GM19035 (cell line): ENCODE measurements around the gene NAA15.
"Not testable (repeated sequence)": the region's sequence is repeated elsewhere in the genome, so short reads cannot be mapped to it uniquely, and the experiment has no call there.

Source experiments
- ATAC-seq: cut with Tn5 transposase; IDR thresholded peaks from one replicate; pipeline ENCODE4 v1.9.1; 2021; ENCODE audit not compliant: unreplicated experiment

The NAA15 gene

DNA sequence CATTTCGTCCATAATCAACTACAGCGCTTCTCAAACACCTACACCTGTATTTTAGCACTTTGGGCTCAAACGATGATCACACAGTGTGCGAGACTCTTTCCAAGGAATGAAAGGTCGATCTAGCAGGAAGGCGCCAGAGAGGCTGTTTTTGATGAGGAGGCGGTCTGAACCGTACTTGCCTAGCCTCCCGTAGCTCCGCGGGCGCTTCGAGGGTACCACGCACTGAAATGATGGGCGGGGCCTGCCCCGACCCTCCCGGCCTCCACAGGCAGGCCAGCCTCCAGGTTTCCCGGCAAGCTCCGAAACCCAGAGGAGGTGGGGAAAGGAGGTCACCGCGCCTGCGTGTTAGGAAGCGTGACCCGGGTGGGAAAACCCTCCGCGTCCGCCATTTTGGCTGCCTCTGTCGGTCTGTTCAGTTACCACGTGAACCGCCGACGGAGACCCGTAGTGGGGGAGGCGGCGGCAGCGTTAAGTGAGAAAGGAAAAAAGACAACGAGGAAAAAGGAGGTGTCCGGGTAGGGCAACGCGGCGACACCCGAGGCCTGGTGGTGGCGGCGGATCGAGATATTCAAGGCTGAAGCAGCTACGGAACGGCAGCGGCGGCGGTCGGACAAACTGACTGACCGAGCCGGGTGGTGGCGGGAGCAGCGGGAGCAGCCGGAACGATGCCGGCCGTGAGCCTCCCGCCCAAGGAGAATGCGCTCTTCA is at the start of gene NAA15:
Gene NAA15 (plus strand): TSS at position 393 of the 708 bp plus-strand sequence. CDS start 273 bp downstream, at position 666.
- ATAC-seq: peak; percentile 86

GRCh38 chr4:139253046-139253445 is 48.3 kb upstream of the NAA15 start:
- ATAC-seq: no peak

DNA sequence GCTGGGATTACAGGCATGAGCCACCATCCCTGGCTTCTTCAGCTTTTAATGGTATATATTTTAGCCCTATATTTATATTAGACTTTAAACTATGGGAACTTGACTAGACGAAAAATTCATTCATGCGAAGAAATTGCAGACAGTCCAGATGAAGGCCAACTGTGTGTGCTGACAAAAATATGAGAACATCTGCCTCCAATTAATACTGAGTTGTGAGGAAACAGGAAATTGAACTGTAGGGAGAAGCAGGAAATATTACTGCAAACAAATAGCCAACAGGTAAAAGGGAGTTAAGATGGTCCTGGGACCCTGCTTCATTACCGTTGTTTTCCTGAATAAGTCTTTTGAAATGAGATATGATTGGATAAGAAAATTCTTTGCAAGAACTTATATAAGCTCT is 47.6 kb upstream of the NAA15 start:
- ATAC-seq: no peak

DNA sequence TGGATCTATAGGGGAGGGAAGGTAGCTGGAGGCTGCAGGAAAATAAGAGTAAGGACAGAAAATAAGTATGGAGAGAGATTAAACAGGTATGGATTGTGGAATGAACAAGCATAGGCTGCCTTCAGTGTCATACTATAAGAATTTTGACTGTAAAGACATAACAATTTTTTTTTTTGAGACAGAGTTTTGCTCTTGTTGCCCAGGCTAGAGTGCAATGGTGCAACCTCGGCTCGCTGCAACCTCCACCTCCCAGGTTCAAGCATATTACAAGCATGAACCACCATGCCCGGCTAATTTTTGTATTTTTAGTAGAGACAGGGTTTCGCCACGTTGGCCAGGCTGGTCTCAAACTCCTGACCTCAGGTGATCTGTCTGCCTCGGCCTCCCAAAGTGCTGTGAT is 45.7 kb upstream of the NAA15 start:
- not testable (repeated sequence) for ATAC-seq

DNA sequence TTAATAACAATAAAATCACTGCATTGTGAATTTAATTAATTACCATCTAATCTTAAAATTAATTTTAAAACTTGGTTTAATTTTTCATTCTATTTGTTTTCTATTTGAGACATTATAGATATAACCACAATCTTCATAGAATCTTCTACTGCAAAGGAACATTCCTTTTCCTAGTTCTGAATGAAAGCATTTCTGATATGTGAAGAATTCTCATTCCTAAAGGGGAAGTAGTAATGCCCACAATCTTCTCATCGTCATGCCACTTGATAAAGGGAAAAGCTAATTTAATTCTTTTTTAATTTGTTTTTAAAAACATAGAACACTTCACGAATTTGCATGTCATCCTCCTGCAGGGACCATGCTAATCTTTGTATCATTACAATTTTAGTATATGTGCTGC is 45.0 kb upstream of the NAA15 start:
- no peak for ATAC-seq

- ATAC-seq: no peak
Measured at GRCh38 chr4:139265654-139266053, 35.7 kb upstream of the NAA15 start.

DNA sequence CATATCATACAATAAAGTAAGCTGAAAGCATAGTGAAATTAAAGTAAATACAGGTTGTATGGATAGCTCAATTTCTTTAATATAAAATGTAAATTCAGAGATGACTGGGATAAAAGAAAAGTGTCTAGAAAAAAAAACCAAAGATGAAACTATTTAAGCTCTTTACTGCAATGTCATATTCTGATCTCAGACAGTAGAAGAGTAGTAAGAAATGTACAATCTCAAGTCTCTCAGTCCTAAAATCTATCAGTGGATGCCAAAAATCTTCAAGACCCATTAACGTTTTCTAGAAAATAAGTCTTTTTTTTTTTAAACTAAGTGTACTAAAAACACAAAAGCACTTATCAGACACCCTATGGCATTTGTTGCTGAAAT is 35.1 kb upstream of the NAA15 start:
- ATAC-seq: peak; percentile 1

DNA sequence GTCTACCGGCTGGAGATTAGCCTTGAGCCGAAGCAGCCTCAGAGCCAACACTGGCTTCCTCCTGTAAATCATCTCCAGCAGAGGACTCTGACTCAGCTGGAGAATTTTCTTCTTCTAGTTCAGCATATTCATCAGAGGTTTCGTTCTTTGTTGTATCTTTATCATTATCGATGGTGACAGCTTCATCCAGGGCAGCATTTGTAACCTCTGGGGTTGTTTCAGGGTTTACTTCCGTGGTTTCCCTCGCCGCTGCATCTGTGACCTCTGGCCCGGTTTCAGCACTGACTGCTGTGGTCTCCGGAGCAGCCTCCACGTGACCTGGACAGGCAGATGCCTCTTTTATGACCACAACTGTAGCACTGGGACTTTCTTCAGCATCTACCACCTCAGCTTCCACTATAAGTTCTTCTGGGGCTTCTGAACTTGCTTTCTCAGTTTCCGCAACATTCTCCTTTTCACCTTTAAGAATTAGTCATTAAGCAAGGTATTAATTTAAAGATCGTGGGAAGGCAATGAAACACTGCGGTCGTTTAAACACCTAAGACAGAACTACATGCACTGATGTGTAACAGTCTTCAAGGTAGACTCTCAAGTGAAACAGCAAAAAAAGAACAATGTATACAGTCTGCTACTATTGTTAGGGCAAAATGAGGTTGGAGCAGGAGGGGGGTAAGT is 34.6 kb upstream of the NAA15 start:
- ATAC-seq: peak; percentile 98

DNA sequence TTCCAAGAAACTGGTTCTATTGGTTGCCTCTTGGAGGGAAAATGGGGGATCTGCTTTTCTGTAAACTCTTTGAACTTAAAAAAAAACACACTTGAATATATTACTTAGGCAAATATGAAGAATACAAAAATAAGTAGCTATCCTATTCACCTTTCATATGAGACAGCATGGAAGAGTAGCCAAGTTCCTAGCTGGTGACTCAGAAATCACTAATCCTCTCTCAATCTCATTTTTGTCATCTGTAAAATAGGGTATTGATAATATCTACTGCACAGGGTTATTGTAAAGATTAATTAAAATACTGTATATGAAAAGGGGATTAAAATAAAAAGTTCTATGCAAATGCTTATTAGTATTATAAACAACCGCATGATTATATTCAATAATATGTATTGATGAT is 34.0 kb upstream of the NAA15 start:
- no peak for ATAC-seq

- no peak for ATAC-seq
Measured at GRCh38 chr4:139273835-139274234, 27.5 kb upstream of the NAA15 start.

DNA sequence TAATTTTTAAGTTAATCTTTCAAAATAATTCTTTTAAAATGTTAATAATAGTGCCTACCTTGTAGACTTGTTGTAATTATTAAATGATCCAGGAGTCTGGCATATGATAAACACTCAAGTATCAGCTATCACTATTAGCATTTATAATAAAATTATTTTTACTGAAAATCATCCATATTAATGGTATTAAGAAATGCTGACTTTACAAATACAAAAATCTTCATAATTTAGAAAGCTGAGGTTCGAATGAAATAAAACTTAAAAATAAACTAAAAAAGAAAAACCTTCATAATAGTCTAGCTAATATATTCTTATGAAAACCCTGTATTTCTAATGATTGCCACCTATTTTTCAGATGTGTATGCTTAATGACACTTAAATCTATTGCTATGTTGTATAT is 26.5 kb upstream of the NAA15 start:
- ATAC-seq: no peak

GRCh38 chr4:139275281-139275735 is 26.0 kb upstream of the NAA15 start:
- no peak for ATAC-seq

DNA sequence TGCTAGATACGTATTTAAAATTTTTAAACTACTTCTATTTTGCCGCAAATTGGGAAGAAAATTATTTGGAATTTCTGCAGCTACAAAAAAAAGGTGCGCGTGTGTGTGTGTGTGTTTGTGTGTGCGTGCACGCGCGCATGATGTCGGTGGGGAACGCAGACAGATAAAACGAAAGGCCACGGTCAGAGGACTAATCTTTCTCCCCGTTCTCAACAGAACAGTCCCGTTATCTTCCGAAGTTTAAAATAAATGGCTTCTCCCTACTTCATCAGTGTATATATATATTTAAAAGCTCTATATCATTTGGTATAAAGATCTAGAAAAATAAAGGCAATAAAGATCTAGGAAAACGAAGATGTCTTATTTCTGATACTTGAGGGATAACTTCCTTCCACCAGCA is 22.8 kb upstream of the NAA15 start:
- ATAC-seq: no peak

DNA sequence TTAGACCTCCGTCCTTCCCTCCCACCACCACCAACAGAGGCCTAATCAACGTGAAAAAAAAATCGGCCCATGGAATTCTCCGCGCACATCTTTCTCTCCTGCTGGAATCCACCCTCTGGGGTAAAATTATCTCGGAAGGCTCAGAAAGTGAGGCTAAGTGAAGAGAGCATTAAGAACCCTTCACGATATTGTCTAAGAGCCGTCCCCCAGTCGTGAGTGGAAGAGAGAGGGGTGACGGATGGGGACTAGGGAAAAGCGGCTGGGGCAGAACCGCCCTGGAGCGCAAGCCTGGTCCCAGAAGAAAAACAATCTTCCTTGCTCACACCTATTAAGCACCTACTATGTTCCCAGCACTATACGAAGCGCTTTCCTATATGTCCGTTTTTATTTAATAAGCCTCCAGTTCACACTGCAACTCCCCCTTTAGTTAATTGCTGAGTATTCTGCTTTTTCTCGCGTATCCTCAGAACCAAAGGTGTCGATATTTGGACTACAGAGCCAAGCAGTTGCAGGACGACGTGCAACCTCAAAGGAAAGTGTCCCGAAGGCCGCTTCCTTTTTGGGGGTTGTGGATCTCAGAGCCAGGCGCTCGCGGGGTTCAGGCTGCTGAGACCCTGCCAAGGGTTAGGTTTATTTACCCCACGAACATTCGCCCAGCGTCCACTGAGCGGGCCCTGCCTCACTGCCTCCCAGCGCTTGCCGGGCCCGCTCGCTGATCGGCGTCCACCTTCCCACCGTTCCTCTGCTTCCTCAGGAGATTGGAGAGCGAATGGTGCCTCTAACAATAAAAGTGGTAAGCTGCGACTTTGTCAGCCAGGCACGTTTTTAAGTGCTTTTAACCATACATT is 22.2 kb upstream of the NAA15 start:
- no peak for ATAC-seq

DNA sequence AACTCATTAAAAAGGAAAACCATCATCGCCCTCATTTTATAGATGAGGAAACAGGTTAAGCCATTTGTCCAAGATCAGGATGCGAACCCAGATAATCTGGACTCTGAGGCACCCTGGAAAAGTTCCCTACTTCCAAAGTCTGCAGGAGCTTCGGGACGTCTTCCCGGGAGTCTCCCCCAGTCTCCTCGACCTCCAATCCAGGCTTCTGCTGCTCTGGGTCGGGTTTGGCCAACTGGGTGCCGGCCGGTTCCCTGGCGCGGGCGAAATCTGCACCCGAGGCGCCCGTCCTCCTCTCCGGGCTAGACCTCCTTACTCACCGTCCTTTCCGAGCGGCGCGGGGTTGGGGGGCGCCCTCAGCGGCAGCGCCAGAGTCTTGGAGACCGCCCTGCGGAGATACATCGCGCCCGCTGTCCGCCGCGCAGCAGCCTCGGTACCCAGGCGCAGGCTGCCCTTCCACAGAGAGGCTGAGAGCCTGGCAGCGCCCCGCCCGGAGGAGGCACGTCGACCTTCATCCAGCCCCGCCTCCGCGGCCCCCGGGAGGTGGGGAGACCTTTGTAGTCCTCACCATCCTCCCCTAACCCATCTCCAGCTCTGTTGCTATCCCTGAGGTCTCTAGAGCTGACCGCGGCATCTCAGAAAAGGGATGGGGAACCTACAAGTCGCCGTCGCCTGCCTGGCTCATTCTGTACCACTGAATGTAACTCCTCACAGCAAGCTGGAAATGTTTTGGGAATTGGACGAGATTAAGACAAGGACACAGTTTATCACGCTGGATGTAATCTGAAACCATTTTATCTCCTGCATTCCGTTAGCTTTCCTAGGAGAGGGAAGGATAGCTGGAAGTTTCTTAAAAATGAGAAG is 21.3 kb upstream of the NAA15 start, which contains the start of gene MGARP:
Gene MGARP (minus strand): TSS at position 466 of the 861 bp plus-strand sequence. CDS start 67 bp downstream, at position 399.
- ATAC-seq: peak; percentile 59

DNA sequence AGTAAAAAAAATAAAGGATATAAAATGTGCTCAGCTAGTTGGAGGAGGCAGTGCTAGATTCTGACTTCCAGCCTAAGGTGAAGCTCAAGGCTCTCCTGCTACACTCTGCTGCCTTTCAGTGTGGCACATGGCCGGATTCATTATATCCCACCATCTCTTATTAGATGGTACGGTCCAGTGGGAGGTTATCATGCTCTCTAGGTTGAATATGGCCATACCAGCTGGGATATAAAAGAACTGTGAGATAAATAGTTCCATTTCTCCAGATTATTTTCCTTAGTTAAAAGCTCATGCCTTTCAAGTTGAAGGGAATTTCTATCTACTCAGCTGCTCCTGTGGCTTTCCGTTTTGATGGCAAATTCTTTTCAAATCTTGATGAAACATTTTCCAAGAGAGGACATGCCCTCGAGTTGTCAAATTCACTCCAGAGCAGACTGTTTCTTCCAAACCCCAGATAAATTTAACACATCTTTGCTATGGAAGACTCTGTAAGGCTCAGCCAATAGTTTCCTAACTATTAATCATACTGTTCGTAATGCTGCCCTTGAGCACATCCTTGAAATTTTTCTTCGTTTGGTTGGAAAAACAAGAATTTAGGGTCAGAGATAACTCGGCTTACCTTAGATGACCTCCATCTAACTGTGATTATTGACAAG is 19.1 kb upstream of the NAA15 start:
- no peak for ATAC-seq

DNA sequence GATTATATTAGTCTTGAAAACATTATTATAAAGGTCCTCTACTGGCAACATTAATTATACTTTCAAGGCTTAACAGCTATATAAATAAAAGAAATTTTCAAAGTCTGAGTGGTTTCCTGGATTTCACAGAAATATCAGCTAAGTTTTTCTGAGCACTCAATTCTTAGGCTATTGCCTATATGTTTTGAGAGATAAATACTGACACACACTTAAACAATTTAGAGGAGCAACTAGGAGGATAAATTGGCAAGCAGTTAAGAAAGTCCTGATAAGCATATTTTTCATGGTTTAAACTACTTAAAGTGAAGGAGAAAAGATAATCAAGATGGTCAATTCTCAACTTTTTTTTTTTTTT is 18.6 kb upstream of the NAA15 start:
- no peak for ATAC-seq

- ATAC-seq: no peak
Measured at GRCh38 chr4:139286186-139286698, 15.1 kb upstream of the NAA15 start.

DNA sequence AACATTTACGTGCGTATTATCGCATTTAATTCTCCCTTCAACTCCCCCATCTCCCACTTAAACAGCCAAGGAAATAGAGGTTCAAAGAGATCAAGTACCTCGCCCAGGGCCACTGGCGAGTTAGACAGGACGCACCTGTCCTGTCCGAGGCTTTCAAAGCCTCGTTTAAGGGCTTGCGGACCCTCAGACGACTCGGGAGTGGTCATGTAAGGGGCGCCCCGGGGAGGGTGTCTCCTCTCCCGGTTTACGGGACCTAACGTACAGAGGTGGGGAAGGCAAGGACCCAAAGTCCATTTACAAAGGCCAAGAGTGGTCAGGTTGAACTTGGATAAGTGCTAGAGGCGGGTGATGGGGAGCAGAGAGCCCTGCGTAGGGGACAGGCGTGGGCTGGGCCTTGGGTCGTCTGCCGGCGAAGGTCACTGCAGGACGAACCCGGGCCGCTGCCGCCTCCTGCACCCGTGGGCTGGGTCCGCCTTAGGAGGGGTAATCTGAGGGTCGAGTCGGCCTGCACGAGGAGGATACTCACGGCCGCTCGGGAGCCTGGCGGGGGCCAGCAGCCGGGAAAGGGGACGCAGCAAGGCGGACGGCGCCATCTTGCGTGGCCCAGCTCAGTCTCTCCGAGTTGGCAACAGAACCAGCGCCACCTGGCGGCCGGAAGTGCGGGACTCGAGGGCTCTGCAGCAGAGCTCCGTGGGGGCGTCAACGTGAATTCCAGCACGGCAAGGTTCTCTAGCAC is 5.9 kb upstream of the NAA15 start:
- peak; percentile 95 for ATAC-seq
